Spleen (tissue), 11 donors: Measurements from ENCODE around the gene GUCA2A. TPM values are rescaled to one million over a fixed set of nuclear protein-coding genes. Genes with fewer than 3 reads are reported as not detected.

Experiments used
- DNase-seq: peaks from one replicate; pipeline ENCODE4 v3.0.0-alpha.2; 2020
- H3K27ac ChIP-seq, 8 donors: fragments of 200-600 bp; sonication (generic) in 7 of 8; 1 replicate in 4 of 8; 2 replicates in 4 of 8; pipeline versions ENCODE4 v1.5.0 to v1.8.0; 2016 to 2021; ENCODE audit warnings: inconsistent platforms in 4 of 8, mild to moderate bottlenecking in 4 of 8, moderate library complexity in 1 of 8
- H3K27me3 ChIP-seq, 7 donors: fragments of 200-600 bp; sonication (generic) in 6 of 7; replicated peaks in 1 of 7; 1 replicate in 4 of 7; 2 replicates in 3 of 7; pipeline versions ENCODE4 v1.5.0 to v1.8.0; 2016 to 2021; ENCODE audit warnings: inconsistent platforms in 3 of 7, mild to moderate bottlenecking in 1 of 7
- H3K36me3 ChIP-seq, 6 donors: fragments of 200-600 bp; sonication (generic) in 5 of 6; 1 replicate in 4 of 6; 2 replicates in 2 of 6; pipeline versions ENCODE4 v1.5.0 to v1.8.0; 2016 to 2021; ENCODE audit warnings: inconsistent platforms in 2 of 6
- H3K4me1 ChIP-seq, 6 donors: fragments of 200-600 bp; sonication (generic) in 5 of 6; 1 replicate in 3 of 6; 2 replicates in 3 of 6; pipeline versions ENCODE4 v1.5.0 to v1.8.0; 2016 to 2021; ENCODE audit warnings: inconsistent platforms in 3 of 6
- H3K4me3 ChIP-seq, 8 donors: fragments of 200-600 bp; sonication (generic) in 7 of 8; 1 replicate in 4 of 8; 2 replicates in 4 of 8; pipeline versions ENCODE4 v1.5.0 to v1.8.0; 2016 to 2021; ENCODE audit warnings: inconsistent platforms in 4 of 8, mild to moderate bottlenecking in 4 of 8, moderate library complexity in 2 of 8
- H3K9me3 ChIP-seq, 8 donors: fragments of 200-600 bp; sonication (generic) in 7 of 8; 1 replicate in 4 of 8; 2 replicates in 4 of 8; pipeline versions ENCODE4 v1.5.0 to v1.8.0; 2016 to 2021; ENCODE audit warnings: inconsistent platforms in 4 of 8
- CTCF ChIP-seq, 11 experiments: fragments of 200-600 bp in 7 of 11; fragments of 450-650 bp in 4 of 11; sonication (generic) in 4 of 11; IDR thresholded peaks in 8 of 11; conservative IDR thresholded peaks in 3 of 11; 1 replicate in 7 of 11; 2 replicates in 4 of 11; pipeline versions ENCODE4 v1.4.0 to v1.8.0; 2016 to 2021; ENCODE audit warnings: antibody characterized with exemption in 11 of 11, inconsistent platforms in 4 of 11, mild to moderate bottlenecking in 1 of 11
- POLR2A ChIP-seq, 3 donors: fragments of 450-650 bp; IDR thresholded peaks; one replicate each; pipeline ENCODE4 v1.5.1; 2017; ENCODE audit warnings: antibody characterized with exemption in 3 of 3, mild to moderate bottlenecking in 1 of 3
- POLR2AphosphoS5 ChIP-seq, 3 donors: sonication (generic); formaldehyde crosslinking; IDR thresholded peaks; one replicate each; pipeline ENCODE4 v1.5.1; 2017; ENCODE audit warnings: antibody characterized with exemption in 3 of 3
- WGBS, 5 donors: extraction: QIAGEN DNeasy Blood & Tissue Kit in 3 of 5; methylation state at CpG; one replicate each; pipeline versions ENCODE4 v1.1.5 to v1.1.7; 2013 to 2018; 5-methylcytosine and 5-hydroxymethylcytosine counted together
- intact Hi-C: fragments of 100-400 bp; cut with DNase I; formaldehyde crosslinking; loops from one replicate; pipeline ENCODE4 v1.15.0; 2023; ENCODE audit warnings: low total_unique reads
- polyA plus RNA-seq, 3 donors: library from polyadenylated mRNA; stranded (reverse); fragments of 200-250 nt; gene quantifications; one replicate each; pipeline ENCODE4 v1.2.1, GENCODE V29; 2013
- total RNA-seq, 7 donors: library from RNA; depleted of rRNA in 3 of 7; stranded (reverse); fragments of >200 nt in 3 of 7; fragmentation: NEBNext Ultra II Directional in 4 of 7; extraction: Animal tissue kit (Norgen Biotek cat#: 25700) in 4 of 7; gene quantifications; one replicate each; pipeline versions ENCODE4 v1.1.0 to v1.2.1, GENCODE V29; 2016 to 2021
- donor health status: healthy with polysubstance abuse.
- donor health status: DM: no; HTN: no; CAD: no; lungs with moderate emphysema.
- donor health status: DM: no; HTN: no; CAD: no.
- donor health status: Bipolar disorder and iron deficiency.
- donor health status: healthy.
- donor health status: DM: no; HTN: no; CAD: no.
- donor health status: DM: yes; HTN: yes; CAD: no.

The GUCA2A gene
- total and polyA plus RNA-seq, 10 donors, result not detected

- Histone ChIP-seq H3K27ac (no peak overlapping the region), H3K9me3 (no peaks in the 10 kb centered on the region), H3K27me3 (peaks cover 0 to 1% (median 0%) of the 10 kb centered on the region in 7 donors), H3K36me3 (no peaks in the 10 kb centered on the region), H3K4me3 (no peak overlapping the region), H3K4me1 (no peaks in the 10 kb centered on the region)
- TF ChIP-seq CTCF (IDR thresholded peaks at IDR 0.05 in 8 of 11, conservative IDR thresholded peaks at IDR 0.05 in 3 of 11) (no peak), POLR2A (IDR thresholded peaks at IDR 0.05) (no peak), POLR2AphosphoS5 (IDR thresholded peaks at IDR 0.05) (no peak)
- no peak for DNase-seq
- intact Hi-C loops, result no loop called here
These were observed 28.1 kb downstream of the GUCA2A start for GRCh38 chr1:42136466-42136865.

GRCh38 chr1:42135426-42135825, 29.1 kb downstream of the GUCA2A start:
- Histone ChIP-seq H3K4me1 (no peaks in the 10 kb centered on the region), H3K27ac (no peak overlapping the region), H3K9me3 (no peaks in the 10 kb centered on the region), H3K36me3 (no peaks in the 10 kb centered on the region), H3K4me3 (no peak overlapping the region), H3K27me3 (no peaks in the 10 kb centered on the region)
- DNase-seq, result no peak
- TF ChIP-seq CTCF (IDR thresholded peaks at IDR 0.05 in 8 of 11, conservative IDR thresholded peaks at IDR 0.05 in 3 of 11), result no peak
- TF ChIP-seq POLR2A (IDR thresholded peaks at IDR 0.05), result no peak
- no peak for TF ChIP-seq POLR2AphosphoS5 (IDR thresholded peaks at IDR 0.05)
- intact Hi-C loops, result no loop called here
- WGBS, 5 donors, result 46 to 83% (median 65%) methylated on average over 3 of the region's 3 CpGs

- Histone ChIP-seq H3K36me3 (no peaks in the 10 kb centered on the region), H3K4me1 (no peaks in the 10 kb centered on the region), H3K9me3 (no peaks in the 10 kb centered on the region), H3K27ac (no peak overlapping the region), H3K27me3 (peaks cover 0 to under 1% (median 0%) of the 10 kb centered on the region in 7 donors), H3K4me3 (no peak overlapping the region)
- DNase-seq, result no peak
- TF ChIP-seq POLR2A (IDR thresholded peaks at IDR 0.05) (no peak), CTCF (IDR thresholded peaks at IDR 0.05 in 8 of 11, conservative IDR thresholded peaks at IDR 0.05 in 3 of 11) (no peak), POLR2AphosphoS5 (IDR thresholded peaks at IDR 0.05) (no peak)
- 74 to 87% (median 83%) methylated on average over 10 of the region's 10 CpGs for WGBS, 5 donors
- intact Hi-C loops, result no loop called here
These were observed 30.6 kb downstream of the GUCA2A start for GRCh38 chr1:42133809-42134526.

- 88 to 94% (median 90%) methylated on average over 5 of the region's 5 CpGs for WGBS, 5 donors
- TF ChIP-seq POLR2AphosphoS5 (IDR thresholded peaks at IDR 0.05) (no peak), CTCF (IDR thresholded peaks at IDR 0.05 in 8 of 11, conservative IDR thresholded peaks at IDR 0.05 in 3 of 11) (no peak), POLR2A (IDR thresholded peaks at IDR 0.05) (no peak)
- no peak for DNase-seq
- Histone ChIP-seq H3K9me3 (no peaks in the 10 kb centered on the region), H3K4me1 (no peaks in the 10 kb centered on the region), H3K4me3 (no peak overlapping the region), H3K36me3 (no peaks in the 10 kb centered on the region), H3K27ac (no peak overlapping the region), H3K27me3 (peaks cover 0 to 5% (median 0%) of the 10 kb centered on the region in 7 donors)
- intact Hi-C loops, result no loop called here
These were observed 31.2 kb downstream of the GUCA2A start for GRCh38 chr1:42133390-42133789.
